Measurements from ENCODE around the gene RIBC2. TPM values are rescaled to one million over a fixed set of nuclear protein-coding genes. Genes with fewer than 3 reads are reported as not detected.
A peak's percentile ranks its signal among the peaks of the same experiment; 100 is the strongest.
"Not testable (repeated sequence)": the region's sequence is repeated elsewhere in the genome, so short reads cannot be mapped to it uniquely, and the experiment has no call there.

RIBC2 gene
- total RNA-seq, 1 donor from 2014 or later: 0.52 TPM

- Histone ChIP-seq H3K4me1 (ENCODE audit: control insufficient read depth in 3 of 3, insufficient read depth in 3 of 3, low read length in 3 of 3) (no peaks in the 10 kb centered on the region), H3K4me3 (ENCODE audit: low read length in 3 of 3) (no peak overlapping the region), H3K36me3 (ENCODE audit: control insufficient read depth in 3 of 3, insufficient read depth in 3 of 3, low read length in 3 of 3) (no peaks in the 10 kb centered on the region), H3K27ac (ENCODE audit: low read depth, low read length) (no peak overlapping the region), H3K27me3 (ENCODE audit: control insufficient read depth in 3 of 3, insufficient read depth in 3 of 3, low read length in 3 of 3) (no peaks in the 10 kb centered on the region), H3K9ac (ENCODE audit: low read depth in 1 of 3, low read length in 3 of 3) (no peak overlapping the region), H3K9me3 (ENCODE audit: control insufficient read depth in 3 of 3, low read length in 3 of 3) (no peaks in the 10 kb centered on the region)
Observed at GRCh38 chr22:45445031-45445710, 31.7 kb downstream of the RIBC2 start.

GRCh38 chr22:45446216-45446615 is 32.7 kb downstream of the RIBC2 start:
- no peak overlapping the region for H3K27ac ChIP-seq (ENCODE audit: low read depth, low read length)
- H3K36me3 ChIP-seq (ENCODE audit: control insufficient read depth in 3 of 3, insufficient read depth in 3 of 3, low read length in 3 of 3): no peaks in the 10 kb centered on the region
- H3K4me3 ChIP-seq (ENCODE audit: low read length in 3 of 3): no peak overlapping the region
- no peaks in the 10 kb centered on the region for H3K9me3 ChIP-seq (ENCODE audit: control insufficient read depth in 3 of 3, low read length in 3 of 3)
- no peaks in the 10 kb centered on the region for H3K27me3 ChIP-seq (ENCODE audit: control insufficient read depth in 3 of 3, insufficient read depth in 3 of 3, low read length in 3 of 3)
- no peak overlapping the region for H3K9ac ChIP-seq (ENCODE audit: low read depth in 1 of 3, low read length in 3 of 3)
- H3K4me1 ChIP-seq (ENCODE audit: control insufficient read depth in 3 of 3, insufficient read depth in 3 of 3, low read length in 3 of 3): peaks cover 0 to 2% (median 0%) of the 10 kb centered on the region in 3 donors

GRCh38 chr22:45447596-45447995 is 34.1 kb downstream of the RIBC2 start:
- H3K9ac ChIP-seq (ENCODE audit: low read depth in 1 of 3, low read length in 3 of 3); H3K9me3 ChIP-seq (ENCODE audit: control insufficient read depth in 3 of 3, low read length in 3 of 3); H3K4me3 ChIP-seq (ENCODE audit: low read length in 3 of 3); H3K4me1 ChIP-seq (ENCODE audit: control insufficient read depth in 3 of 3, insufficient read depth in 3 of 3, low read length in 3 of 3); H3K27ac ChIP-seq (ENCODE audit: low read depth, low read length); H3K36me3 ChIP-seq (ENCODE audit: control insufficient read depth in 3 of 3, insufficient read depth in 3 of 3, low read length in 3 of 3); H3K27me3 ChIP-seq (ENCODE audit: control insufficient read depth in 3 of 3, insufficient read depth in 3 of 3, low read length in 3 of 3): not testable (repeated sequence)

- no peaks in the 10 kb centered on the region for H3K36me3 ChIP-seq (ENCODE audit: control insufficient read depth in 3 of 3, insufficient read depth in 3 of 3, low read length in 3 of 3)
- peaks cover 3 to 9% (median 7%) of the 10 kb centered on the region in 3 donors for H3K4me1 ChIP-seq (ENCODE audit: control insufficient read depth in 3 of 3, insufficient read depth in 3 of 3, low read length in 3 of 3)
- H3K27me3 ChIP-seq (ENCODE audit: control insufficient read depth in 3 of 3, insufficient read depth in 3 of 3, low read length in 3 of 3): peaks cover 0 to 7% (median 0%) of the 10 kb centered on the region in 3 donors
- no peak overlapping the region for H3K4me3 ChIP-seq (ENCODE audit: low read length in 3 of 3)
- H3K9me3 ChIP-seq (ENCODE audit: control insufficient read depth in 3 of 3, low read length in 3 of 3): no peaks in the 10 kb centered on the region
- H3K27ac ChIP-seq (ENCODE audit: low read depth, low read length): no peak overlapping the region
- no peak overlapping the region for H3K9ac ChIP-seq (ENCODE audit: low read depth in 1 of 3, low read length in 3 of 3)
Observed at GRCh38 chr22:45448431-45448830, 34.9 kb downstream of the RIBC2 start.

GRCh38 chr22:45449442-45449841 is 35.9 kb downstream of the RIBC2 start:
- not testable (repeated sequence) for H3K36me3 ChIP-seq (ENCODE audit: control insufficient read depth in 3 of 3, insufficient read depth in 3 of 3, low read length in 3 of 3); H3K9ac ChIP-seq (ENCODE audit: low read depth in 1 of 3, low read length in 3 of 3); H3K4me3 ChIP-seq (ENCODE audit: low read length in 3 of 3); H3K9me3 ChIP-seq (ENCODE audit: control insufficient read depth in 3 of 3, low read length in 3 of 3); H3K27me3 ChIP-seq (ENCODE audit: control insufficient read depth in 3 of 3, insufficient read depth in 3 of 3, low read length in 3 of 3); H3K27ac ChIP-seq (ENCODE audit: low read depth, low read length); H3K4me1 ChIP-seq (ENCODE audit: control insufficient read depth in 3 of 3, insufficient read depth in 3 of 3, low read length in 3 of 3)

- Histone ChIP-seq H3K4me1 (ENCODE audit: control insufficient read depth in 3 of 3, insufficient read depth in 3 of 3, low read length in 3 of 3) (peaks cover 3 to 9% (median 7%) of the 10 kb centered on the region in 3 donors), H3K27ac (ENCODE audit: low read depth, low read length) (peak overlapping the region; percentile 42), H3K27me3 (ENCODE audit: control insufficient read depth in 3 of 3, insufficient read depth in 3 of 3, low read length in 3 of 3) (peaks cover 0 to 7% (median 0%) of the 10 kb centered on the region in 3 donors), H3K9ac (ENCODE audit: low read depth in 1 of 3, low read length in 3 of 3) (no peak overlapping the region), H3K4me3 (ENCODE audit: low read length in 3 of 3) (no peak overlapping the region), H3K36me3 (ENCODE audit: control insufficient read depth in 3 of 3, insufficient read depth in 3 of 3, low read length in 3 of 3) (no peaks in the 10 kb centered on the region), H3K9me3 (ENCODE audit: control insufficient read depth in 3 of 3, low read length in 3 of 3) (no peaks in the 10 kb centered on the region)
Observed at GRCh38 chr22:45450101-45450785, 36.8 kb downstream of the RIBC2 start.

- H3K27ac ChIP-seq (ENCODE audit: low read depth, low read length): peak overlapping the region; percentile 42
- H3K36me3 ChIP-seq (ENCODE audit: control insufficient read depth in 3 of 3, insufficient read depth in 3 of 3, low read length in 3 of 3): no peaks in the 10 kb centered on the region
- H3K4me1 ChIP-seq (ENCODE audit: control insufficient read depth in 3 of 3, insufficient read depth in 3 of 3, low read length in 3 of 3): peaks cover 3 to 9% (median 7%) of the 10 kb centered on the region in 3 donors
- H3K9ac ChIP-seq (ENCODE audit: low read depth in 1 of 3, low read length in 3 of 3): no peak overlapping the region
- H3K9me3 ChIP-seq (ENCODE audit: control insufficient read depth in 3 of 3, low read length in 3 of 3): no peaks in the 10 kb centered on the region
- no peak overlapping the region for H3K4me3 ChIP-seq (ENCODE audit: low read length in 3 of 3)
- peaks cover 0 to 7% (median 0%) of the 10 kb centered on the region in 3 donors for H3K27me3 ChIP-seq (ENCODE audit: control insufficient read depth in 3 of 3, insufficient read depth in 3 of 3, low read length in 3 of 3)
Observed at GRCh38 chr22:45450921-45451651, 37.6 kb downstream of the RIBC2 start.

GRCh38 chr22:45451972-45452371 is 38.5 kb downstream of the RIBC2 start:
- no peaks in the 10 kb centered on the region for H3K9me3 ChIP-seq (ENCODE audit: control insufficient read depth in 3 of 3, low read length in 3 of 3)
- no peak overlapping the region for H3K27ac ChIP-seq (ENCODE audit: low read depth, low read length)
- no peaks in the 10 kb centered on the region for H3K36me3 ChIP-seq (ENCODE audit: control insufficient read depth in 3 of 3, insufficient read depth in 3 of 3, low read length in 3 of 3)
- peaks cover 0 to 10% (median 0%) of the 10 kb centered on the region in 3 donors for H3K27me3 ChIP-seq (ENCODE audit: control insufficient read depth in 3 of 3, insufficient read depth in 3 of 3, low read length in 3 of 3)
- H3K4me3 ChIP-seq (ENCODE audit: low read length in 3 of 3): no peak overlapping the region
- H3K4me1 ChIP-seq (ENCODE audit: control insufficient read depth in 3 of 3, insufficient read depth in 3 of 3, low read length in 3 of 3): peaks cover 3 to 9% (median 7%) of the 10 kb centered on the region in 3 donors
- H3K9ac ChIP-seq (ENCODE audit: low read depth in 1 of 3, low read length in 3 of 3): no peak overlapping the region

- Histone ChIP-seq H3K9me3 (ENCODE audit: control insufficient read depth in 3 of 3, low read length in 3 of 3) (no peaks in the 10 kb centered on the region), H3K4me3 (ENCODE audit: low read length in 3 of 3) (no peak overlapping the region), H3K36me3 (ENCODE audit: control insufficient read depth in 3 of 3, insufficient read depth in 3 of 3, low read length in 3 of 3) (no peaks in the 10 kb centered on the region), H3K27me3 (ENCODE audit: control insufficient read depth in 3 of 3, insufficient read depth in 3 of 3, low read length in 3 of 3) (peaks cover 0 to 13% (median 0%) of the 10 kb centered on the region in 3 donors), H3K27ac (ENCODE audit: low read depth, low read length) (no peak overlapping the region), H3K9ac (ENCODE audit: low read depth in 1 of 3, low read length in 3 of 3) (no peak overlapping the region), H3K4me1 (ENCODE audit: control insufficient read depth in 3 of 3, insufficient read depth in 3 of 3, low read length in 3 of 3) (peaks cover 3 to 9% (median 7%) of the 10 kb centered on the region in 3 donors)
Observed at GRCh38 chr22:45452565-45453379, 39.3 kb downstream of the RIBC2 start.

Data from skeletal muscle tissue (tissue), 4 donors.